NCI-H2081 treated with DMSO at 0.1 percent for 48 hours (cell line): ENCODE results near the gene SLC12A7.
A peak's percentile ranks its signal among the peaks of the same experiment; 100 is the strongest.
"Not testable (repeated sequence)": the region's sequence is repeated elsewhere in the genome, so short reads cannot be mapped to it uniquely, and the experiment has no call there.

Experiments
- DNase-seq: peaks from one replicate; lab custom pipeline; 2025; lab: John Stamatoyannopoulos, UW

The SLC12A7 gene

GRCh38 chr5:1006656-1007071, 105.2 kb downstream of the SLC12A7 start:
- no peak for DNase-seq

DNA sequence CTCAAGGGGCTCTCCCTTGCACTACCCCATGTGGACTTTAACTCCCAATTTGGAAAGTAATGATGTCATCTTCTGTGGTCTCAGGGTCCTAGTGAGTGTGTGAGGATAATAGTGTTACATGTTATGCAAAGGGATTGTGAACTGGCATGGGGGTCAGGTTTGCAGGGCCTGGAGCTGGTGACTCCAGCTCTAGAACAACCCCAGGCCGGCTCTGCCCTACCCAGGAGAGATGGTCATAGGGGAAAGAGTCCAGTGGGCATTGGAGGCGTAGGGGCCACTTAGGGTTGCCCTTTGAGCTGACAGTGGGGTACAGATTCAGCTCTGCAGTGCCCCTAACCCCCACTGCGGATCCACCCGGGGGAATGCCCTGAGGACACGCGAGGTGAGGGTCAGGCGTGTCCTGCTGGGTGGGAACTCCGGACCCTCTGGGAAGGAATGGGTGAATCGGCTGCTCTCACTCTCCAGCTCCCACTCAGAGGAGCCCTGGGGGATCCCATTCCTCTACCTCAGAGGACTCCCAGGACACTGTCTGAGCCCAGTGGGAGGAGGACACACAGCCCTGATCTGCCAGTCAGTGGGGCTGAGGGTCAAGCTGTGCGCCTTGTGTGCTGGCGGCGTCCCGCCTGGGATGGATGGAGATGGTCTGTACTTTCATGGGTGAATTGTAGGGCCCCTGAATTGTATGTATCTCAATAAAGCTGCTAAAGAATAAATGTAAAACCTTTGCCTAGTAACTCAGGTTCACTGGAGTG, 105.8 kb downstream of the SLC12A7 start:
- DNase-seq, result no peak

DNA sequence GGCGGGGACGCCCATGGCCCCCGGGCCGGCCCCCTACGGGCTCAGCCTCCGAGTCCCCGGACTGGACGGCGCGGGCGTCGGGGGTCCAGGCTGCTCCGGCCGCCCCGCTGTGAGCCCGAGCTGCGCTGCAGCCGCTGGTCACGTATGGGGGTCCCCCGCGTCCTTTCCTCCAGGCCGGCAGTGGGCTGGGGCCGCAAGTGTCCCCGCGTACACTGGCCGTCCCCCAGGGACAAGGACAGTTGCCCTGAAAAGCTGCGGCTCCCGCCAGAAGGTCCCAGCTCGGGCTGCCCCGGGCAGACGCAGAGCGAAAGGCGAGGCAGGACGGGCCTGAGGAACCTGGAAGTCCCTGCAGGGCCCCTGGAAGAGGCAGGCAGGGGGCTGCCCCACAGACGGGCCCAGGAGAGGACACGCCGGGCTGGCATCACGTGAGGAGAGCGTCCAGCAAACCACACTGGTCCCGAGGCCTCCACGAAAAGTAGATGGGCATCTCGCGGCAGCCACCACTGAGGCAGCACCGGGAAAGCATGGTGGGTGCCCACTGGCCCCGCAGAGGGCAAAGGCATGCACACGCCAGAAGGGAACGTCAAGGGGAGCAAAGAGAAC, 106.5 kb downstream of the SLC12A7 start:
- DNase-seq, result no peak

- DNase-seq, result no peak
These were observed 107.2 kb downstream of the SLC12A7 start for GRCh38 chr5:1004461-1005248.

GRCh38 chr5:1003296-1003937, 108.4 kb downstream of the SLC12A7 start:
- DNase-seq, result peak; percentile 73

- no peak for DNase-seq
These were observed 109.0 kb downstream of the SLC12A7 start for GRCh38 chr5:1002836-1003235.

DNA sequence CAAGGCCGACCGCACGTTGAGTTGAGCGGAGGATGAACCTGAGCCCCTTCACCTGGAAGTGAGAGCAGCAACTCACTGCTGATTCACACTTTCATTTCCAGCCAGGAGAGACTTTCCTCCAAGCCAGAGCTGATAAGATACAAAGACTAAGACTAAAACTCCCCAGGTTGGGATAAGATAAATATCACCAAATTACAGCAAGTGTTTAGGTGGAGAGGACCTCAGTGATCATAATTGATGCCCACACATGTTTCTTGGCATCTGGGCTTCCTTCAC, 109.7 kb downstream of the SLC12A7 start:
- no peak for DNase-seq

GRCh38 chr5:1001406-1002270, 110.2 kb downstream of the SLC12A7 start:
- DNase-seq, result no peak

- not testable (repeated sequence) for DNase-seq
These were observed 111.0 kb downstream of the SLC12A7 start for GRCh38 chr5:1000831-1001230.
